Activated T-cell treated with anti-CD3 and anti-CD28 coated beads, Interleukin-2, amount 50 U/mL, for 4 hours (primary cell): Measurements from ENCODE around the gene PIGQ. TPM values are rescaled to one million over a fixed set of nuclear protein-coding genes. Genes with fewer than 3 reads are reported as not detected.

Source experiments
- ATAC-seq, 2 donors: fragments of 200-7000 bp; cut with Tn5 transposase; one replicate each; pipeline ENCODE4 v1.10.0; 2021
- DNase-seq: peaks from one replicate; pipeline ENCODE4 v3.0.0-alpha.2; 2020
- H3K27me3 Mint-ChIP-seq: one replicate; pipeline ENCODE4 v1.8.0; 2021; ENCODE audit warnings: low read depth, mixed read lengths
- H3K36me3 Mint-ChIP-seq: one replicate; pipeline ENCODE4 v1.8.0; 2022; ENCODE audit warnings: mixed read lengths; ENCODE audit not compliant: insufficient read depth
- H3K4me1 Mint-ChIP-seq: one replicate; pipeline ENCODE4 v1.8.0; 2021; ENCODE audit warnings: low read depth, mixed read lengths
- H3K4me3 Mint-ChIP-seq: one replicate; pipeline ENCODE4 v1.8.0; 2021; ENCODE audit warnings: mild to moderate bottlenecking, moderate library complexity, mixed read lengths
- H3K9me3 Mint-ChIP-seq: one replicate; pipeline ENCODE4 v1.8.0; 2021; ENCODE audit warnings: mixed read lengths
- total RNA-seq, 3 donors: library from RNA; stranded (reverse); gene quantifications; one replicate each; pipeline ENCODE4 v1.2.1, GENCODE V29; 2021

Gene PIGQ
- 10 to 100 TPM; 45.0 to 47.8 (median 46.1) TPM for total RNA-seq

- ATAC-seq = peak; percentile 84 to 92
- peak within 1 kb of the TSS; percentile 85 for H3K4me3 Mint-ChIP-seq
- peaks cover 29% of the 10 kb centered on the region for H3K4me1 Mint-ChIP-seq
- no peaks in the 10 kb centered on the region for H3K36me3 Mint-ChIP-seq
- peak; percentile 51 for DNase-seq
- no peaks in the 10 kb centered on the region for H3K27me3 Mint-ChIP-seq
- H3K9me3 Mint-ChIP-seq = no peaks in the 10 kb centered on the region
Observed at GRCh38 chr16:569445-570254, at the start of gene PIGQ. PIGQ (plus strand) TSS chr16:569968; CDS start chr16:574075, 4,107 bp downstream.

DNA sequence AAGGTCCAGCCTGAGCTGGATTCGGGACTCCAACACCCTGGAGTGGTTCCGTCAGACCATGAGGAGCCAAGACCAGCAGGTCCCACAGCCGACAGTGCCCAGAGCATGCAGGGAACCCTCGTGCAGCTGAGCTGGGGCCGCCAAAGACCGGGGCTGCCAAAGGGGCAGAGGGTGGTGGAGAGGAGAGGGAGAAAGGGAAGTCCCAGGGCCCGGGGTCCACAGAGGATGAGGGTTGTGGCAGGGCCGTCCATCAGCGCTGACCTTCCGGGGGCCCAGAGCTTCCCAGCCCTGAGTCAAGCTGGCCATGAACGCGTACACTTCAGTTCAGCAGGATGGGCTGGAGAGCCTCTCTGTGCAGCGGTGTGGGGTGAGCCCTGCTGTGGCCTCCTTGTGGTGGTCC, 48.9 kb upstream of the PIGQ start:
- H3K4me3 Mint-ChIP-seq = no peak overlapping the region
- H3K27me3 Mint-ChIP-seq = no peaks in the 10 kb centered on the region
- DNase-seq (no peak), ATAC-seq (no peak)
- peaks cover 17% of the 10 kb centered on the region for H3K4me1 Mint-ChIP-seq
- peaks cover 2% of the 10 kb centered on the region for H3K36me3 Mint-ChIP-seq
- no peaks in the 10 kb centered on the region for H3K9me3 Mint-ChIP-seq

- H3K4me1 Mint-ChIP-seq = peaks cover 19% of the 10 kb centered on the region
- DNase-seq (no peak), ATAC-seq (no peak)
- H3K9me3 Mint-ChIP-seq = no peaks in the 10 kb centered on the region
- H3K27me3 Mint-ChIP-seq = no peaks in the 10 kb centered on the region
- peaks cover 2% of the 10 kb centered on the region for H3K36me3 Mint-ChIP-seq
- H3K4me3 Mint-ChIP-seq = no peak overlapping the region
Observed at GRCh38 chr16:521381-522210, 48.2 kb upstream of the PIGQ start.

GRCh38 chr16:522320-523096, 47.3 kb upstream of the PIGQ start:
- Mint-ChIP-seq H3K4me3 (no peak overlapping the region), H3K4me1 (peaks cover 21% of the 10 kb centered on the region), H3K27me3 (no peaks in the 10 kb centered on the region), H3K9me3 (no peaks in the 10 kb centered on the region), H3K36me3 (peaks cover 2% of the 10 kb centered on the region)
- ATAC-seq (no peak), DNase-seq (no peak)

DNA sequence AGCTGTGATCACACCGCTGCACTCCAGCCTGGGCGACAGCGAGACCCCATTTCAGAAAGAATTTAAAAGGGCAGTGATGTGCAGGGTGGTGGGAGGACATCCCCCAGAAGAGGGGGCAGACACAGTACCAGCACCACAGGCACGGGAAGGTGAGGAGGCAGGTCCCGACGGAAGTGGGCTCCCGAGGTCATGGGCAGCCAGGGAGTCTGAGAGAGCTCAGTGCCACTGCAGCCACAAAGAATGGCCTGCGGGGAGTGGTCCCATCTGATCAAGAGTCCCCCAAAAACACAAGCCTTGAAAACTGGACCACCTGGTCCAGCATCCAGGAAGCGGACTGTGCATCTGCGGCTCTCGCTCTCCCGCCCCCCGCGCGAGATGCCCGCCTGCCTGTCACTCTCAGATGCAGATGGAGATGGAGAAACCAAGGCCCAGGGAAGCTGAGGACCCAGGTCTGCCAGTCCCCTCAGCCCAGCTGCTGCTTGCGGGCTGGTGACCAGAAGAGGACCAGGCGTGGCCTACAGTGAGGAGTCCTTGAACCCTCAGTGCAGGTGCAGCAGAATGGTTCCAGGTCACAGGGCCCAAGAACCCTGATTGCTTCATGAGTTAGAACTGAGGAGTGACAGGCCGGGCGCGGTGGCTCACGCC, 46.5 kb upstream of the PIGQ start:
- Mint-ChIP-seq H3K4me3 (no peak overlapping the region), H3K4me1 (peaks cover 21% of the 10 kb centered on the region), H3K9me3 (no peaks in the 10 kb centered on the region), H3K36me3 (peaks cover 2% of the 10 kb centered on the region), H3K27me3 (no peaks in the 10 kb centered on the region)
- ATAC-seq (no peak), DNase-seq (no peak)

GRCh38 chr16:524274-525040, 45.3 kb upstream of the PIGQ start:
- H3K4me1 Mint-ChIP-seq = peaks cover 30% of the 10 kb centered on the region
- peaks cover 2% of the 10 kb centered on the region for H3K36me3 Mint-ChIP-seq
- H3K9me3 Mint-ChIP-seq = no peaks in the 10 kb centered on the region
- ATAC-seq (no peak), DNase-seq (no peak)
- no peaks in the 10 kb centered on the region for H3K27me3 Mint-ChIP-seq
- H3K4me3 Mint-ChIP-seq = no peak overlapping the region

DNA sequence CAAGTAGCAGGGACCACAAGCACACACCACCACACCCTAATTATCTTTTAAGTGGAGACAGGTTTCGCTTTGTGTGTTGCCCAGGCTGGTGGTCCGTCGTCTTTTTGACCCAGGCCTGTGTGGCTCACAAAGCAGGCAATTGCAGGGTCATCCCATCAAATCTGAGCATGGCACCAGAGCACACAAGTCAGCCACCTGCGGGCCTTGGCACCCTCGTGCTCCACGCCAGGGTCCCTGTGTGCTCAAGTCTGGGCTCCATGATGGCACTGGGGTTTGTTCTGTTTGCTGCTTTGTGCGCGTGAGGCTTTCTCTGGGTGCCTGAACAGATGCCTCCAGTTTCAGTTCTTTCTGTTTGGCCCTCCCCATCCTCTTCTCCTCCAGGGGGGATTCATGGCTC, 44.6 kb upstream of the PIGQ start:
- DNase-seq (no peak), ATAC-seq (peak; percentile 3 to 5)
- Mint-ChIP-seq H3K36me3 (peaks cover 6% of the 10 kb centered on the region), H3K9me3 (no peaks in the 10 kb centered on the region), H3K4me1 (peaks cover 36% of the 10 kb centered on the region), H3K27me3 (no peaks in the 10 kb centered on the region), H3K4me3 (peak overlapping the region; percentile 91)

DNA sequence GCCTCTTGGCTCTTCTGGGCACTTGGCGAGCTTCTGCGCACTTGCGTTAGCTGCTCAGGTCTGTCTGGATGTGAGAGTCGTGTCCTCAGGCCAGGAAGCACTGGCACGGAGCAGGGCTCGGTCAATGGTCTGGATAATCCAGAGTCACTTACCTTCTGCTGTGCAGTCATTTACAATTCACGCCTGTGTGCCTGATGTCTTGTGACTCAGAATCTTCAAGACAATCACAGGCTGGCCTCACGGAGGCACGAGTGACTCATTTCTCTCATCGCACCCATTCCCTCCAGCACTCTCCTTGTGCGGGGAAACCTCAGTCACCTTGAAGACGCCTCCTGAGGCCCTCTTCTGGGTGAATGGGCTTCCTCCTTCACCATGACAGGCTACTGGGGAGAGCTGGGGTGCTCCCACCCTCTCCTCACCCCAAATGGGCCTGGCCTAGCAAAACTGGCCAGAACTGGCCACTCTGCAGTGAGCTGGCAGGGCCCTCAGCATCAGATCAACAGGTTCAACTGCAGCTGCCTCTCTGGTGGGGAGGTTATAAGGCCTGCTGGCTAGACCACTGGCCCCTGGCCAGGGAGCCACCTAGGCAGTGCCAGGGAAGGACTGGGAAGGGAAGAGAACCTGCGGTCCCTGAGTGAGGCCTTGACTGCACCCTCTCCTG, 44.1 kb upstream of the PIGQ start:
- peak overlapping the region; percentile 91 for H3K4me3 Mint-ChIP-seq
- H3K36me3 Mint-ChIP-seq = peaks cover 7% of the 10 kb centered on the region
- H3K9me3 Mint-ChIP-seq = no peaks in the 10 kb centered on the region
- peaks cover 40% of the 10 kb centered on the region for H3K4me1 Mint-ChIP-seq
- no peaks in the 10 kb centered on the region for H3K27me3 Mint-ChIP-seq
- ATAC-seq = peak; percentile 59 to 63
- peak; percentile 69 for DNase-seq

- Mint-ChIP-seq H3K4me1 (peaks cover 40% of the 10 kb centered on the region), H3K27me3 (no peaks in the 10 kb centered on the region), H3K4me3 (peak overlapping the region; percentile 91), H3K9me3 (no peaks in the 10 kb centered on the region), H3K36me3 (peaks cover 7% of the 10 kb centered on the region)
- DNase-seq (no peak), ATAC-seq (no peak)
Observed at GRCh38 chr16:526181-527014, 43.4 kb upstream of the PIGQ start.

GRCh38 chr16:527015-527903, 42.5 kb upstream of the PIGQ start, which contains the start of gene CAPN15:
CAPN15 (plus strand) TSS chr16:527712; CDS start chr16:546839, 19,127 bp downstream.
- peak; percentile 82 for DNase-seq
- peaks cover 40% of the 10 kb centered on the region for H3K4me1 Mint-ChIP-seq
- no peaks in the 10 kb centered on the region for H3K27me3 Mint-ChIP-seq
- H3K9me3 Mint-ChIP-seq = no peaks in the 10 kb centered on the region
- peak within 1 kb of the TSS; percentile 95 for H3K4me3 Mint-ChIP-seq
- H3K36me3 Mint-ChIP-seq = peaks cover 7% of the 10 kb centered on the region
- peak; percentile 75 to 80 for ATAC-seq

- H3K27me3 Mint-ChIP-seq = no peaks in the 10 kb centered on the region
- peak overlapping the region; percentile 95 for H3K4me3 Mint-ChIP-seq
- H3K4me1 Mint-ChIP-seq = peaks cover 40% of the 10 kb centered on the region
- DNase-seq (no peak), ATAC-seq (peak; percentile 3 to 4)
- peaks cover 7% of the 10 kb centered on the region for H3K36me3 Mint-ChIP-seq
- H3K9me3 Mint-ChIP-seq = no peaks in the 10 kb centered on the region
Observed at GRCh38 chr16:528111-529011, 41.4 kb upstream of the PIGQ start.
